Measurements from ENCODE around the gene ZNF500.
"Not testable (repeated sequence)": the region's sequence is repeated elsewhere in the genome, so short reads cannot be mapped to it uniquely, and the experiment has no call there.

Gene ZNF500

GRCh38 chr16:4796982-4797804 is 30.2 kb upstream of the ZNF500 start:
- DNase-seq (ENCODE audit: low read depth in 2 of 2) = no peak

- no peak for DNase-seq (ENCODE audit: low read depth in 2 of 2)
These were observed 29.0 kb upstream of the ZNF500 start for GRCh38 chr16:4795828-4796572.

- DNase-seq (ENCODE audit: low read depth in 2 of 2) = no peak
These were observed 28.3 kb upstream of the ZNF500 start, which contains the start of gene SMIM22 for GRCh38 chr16:4795181-4795827. SMIM22 (plus strand) TSS chr16:4795369; CDS start chr16:4795735, 366 bp downstream.

- DNase-seq (ENCODE audit: low read depth in 2 of 2) = no peak
These were observed 26.1 kb upstream of the ZNF500 start for GRCh38 chr16:4792951-4793513.

GRCh38 chr16:4790871-4791270 is 23.9 kb upstream of the ZNF500 start:
- no peak for DNase-seq (ENCODE audit: low read depth in 2 of 2)

- DNase-seq (ENCODE audit: low read depth in 2 of 2) = no peak
These were observed 23.3 kb upstream of the ZNF500 start for GRCh38 chr16:4790261-4790660.

- DNase-seq (ENCODE audit: low read depth in 2 of 2) = no peak
These were observed 21.9 kb upstream of the ZNF500 start for GRCh38 chr16:4788910-4789309.

GRCh38 chr16:4788489-4788889 is 21.5 kb upstream of the ZNF500 start:
- no peak for DNase-seq (ENCODE audit: low read depth in 2 of 2)

GRCh38 chr16:4787627-4788482 is 20.9 kb upstream of the ZNF500 start, which contains the start of gene SEPTIN12:
SEPTIN12 (minus strand) TSS chr16:4788345; CDS start chr16:4787645, 700 bp downstream.
- DNase-seq (ENCODE audit: low read depth in 2 of 2) = no peak

- no peak for DNase-seq (ENCODE audit: low read depth in 2 of 2)
These were observed 20.1 kb upstream of the ZNF500 start for GRCh38 chr16:4787068-4787467.

- no peak for DNase-seq (ENCODE audit: low read depth in 2 of 2)
These were observed 18.9 kb upstream of the ZNF500 start for GRCh38 chr16:4785758-4786433.

- DNase-seq (ENCODE audit: low read depth in 2 of 2) = not testable (repeated sequence)
These were observed 17.6 kb upstream of the ZNF500 start for GRCh38 chr16:4784444-4784987.

GRCh38 chr16:4783951-4784336 is 17.0 kb upstream of the ZNF500 start:
- DNase-seq (ENCODE audit: low read depth in 2 of 2) = no peak

- DNase-seq (ENCODE audit: low read depth in 2 of 2) = no peak
These were observed 16.4 kb upstream of the ZNF500 start for GRCh38 chr16:4783251-4783950.

GRCh38 chr16:4780235-4780634 is 13.3 kb upstream of the ZNF500 start:
- DNase-seq (ENCODE audit: low read depth in 2 of 2) = no peak

GRCh38 chr16:4778050-4778392 is 11.1 kb upstream of the ZNF500 start:
- no peak for DNase-seq (ENCODE audit: low read depth in 2 of 2)

GRCh38 chr16:4777339-4778049 is 10.5 kb upstream of the ZNF500 start:
- no peak for DNase-seq (ENCODE audit: low read depth in 2 of 2)

GRCh38 chr16:4776141-4776705 is 9.3 kb upstream of the ZNF500 start:
- no peak for DNase-seq (ENCODE audit: low read depth in 2 of 2)

GRCh38 chr16:4775005-4775404 is 8.0 kb upstream of the ZNF500 start:
- DNase-seq (ENCODE audit: low read depth in 2 of 2) = no peak

Data from stimulated activated CD4-positive, alpha-beta T cell treated with anti-CD3 and anti-CD28 coated beads, Interleukin-12 subunit alpha, Interleukin-12 subunit beta, amount 100 ng/mL, for 24 hours (primary cell).